Heart right ventricle (tissue), 16 donors: ENCODE results near the gene FAF1. TPM values are rescaled to one million over a fixed set of nuclear protein-coding genes. Genes with fewer than 3 reads are reported as not detected.
"Not testable (repeated sequence)": the region's sequence is repeated elsewhere in the genome, so short reads cannot be mapped to it uniquely, and the experiment has no call there.

Experiments used
- ATAC-seq, 8 donors: fragments of 200-7000 bp; cut with Tn5 transposase; one replicate each; pipeline ENCODE4 v1.9.1; 2020; ENCODE audit warnings: mild to moderate bottlenecking in 8 of 8, moderate library complexity in 8 of 8, moderate number of reproducible peaks in 1 of 8
- DNase-seq, 2 donors: peaks; one replicate each; pipeline ENCODE4 v3.0.0-alpha.2; 2020
- H3K27ac ChIP-seq, 10 donors: fragments of 200-600 bp; sonication (generic) in 2 of 10; one replicate each; pipeline versions ENCODE4 v1.5.0 to v1.8.0; 2020 to 2022; ENCODE audit warnings: mild to moderate bottlenecking in 3 of 10
- H3K27me3 ChIP-seq, 7 donors: fragments of 200-600 bp; one replicate each; pipeline ENCODE4 v1.8.0; 2021 to 2022; ENCODE audit warnings: mild to moderate bottlenecking in 2 of 7
- H3K36me3 ChIP-seq, 9 donors: fragments of 200-600 bp; sonication (generic) in 1 of 9; one replicate each; pipeline versions ENCODE4 v1.5.0 to v1.8.0; 2020 to 2022; ENCODE audit warnings: mild to moderate bottlenecking in 2 of 9
- H3K4me1 ChIP-seq, 9 donors: fragments of 200-600 bp; sonication (generic) in 1 of 9; one replicate each; pipeline versions ENCODE4 v1.5.0 to v1.8.0; 2020 to 2022; ENCODE audit warnings: mild to moderate bottlenecking in 4 of 9
- H3K4me3 ChIP-seq, 10 donors: fragments of 200-600 bp; sonication (generic) in 2 of 10; one replicate each; pipeline versions ENCODE4 v1.5.0 to v1.8.0; 2020 to 2022; ENCODE audit warnings: mild to moderate bottlenecking in 7 of 10, moderate library complexity in 2 of 10
- H3K9me3 ChIP-seq, 11 donors: fragments of 200-600 bp in 10 of 11; sonication (generic) in 2 of 11; one replicate each; pipeline versions ENCODE4 v1.5.0 to v1.8.0; 2013 to 2022; ENCODE audit warnings: mild to moderate bottlenecking in 2 of 11, control low read depth in 1 of 11, moderate library complexity in 1 of 11
- CTCF ChIP-seq, 9 donors: fragments of 200-600 bp; sonication (generic) in 2 of 9; IDR thresholded peaks; one replicate each; pipeline versions ENCODE4 v1.5.0 to v1.8.0; 2021 to 2022; ENCODE audit warnings: antibody characterized with exemption in 9 of 9, mild to moderate bottlenecking in 5 of 9, moderate library complexity in 1 of 9
- WGBS, 2 donors: extraction: QIAGEN DNeasy Blood & Tissue Kit; methylation state at CpG; one replicate each; pipeline ENCODE4 v1.1.7; 2013; ENCODE audit warnings: inconsistent platforms in 1 of 2; 5-methylcytosine and 5-hydroxymethylcytosine counted together
- intact Hi-C, 10 donors: fragments of 100-400 bp; cut with DNase I; formaldehyde crosslinking; loops; one replicate each; pipeline versions ENCODE4 v1.11.1 to v1.14.2; 2022
- polyA plus RNA-seq, 2 donors: library from polyadenylated mRNA; stranded (reverse); fragments of 200-250 nt; gene quantifications; one replicate each; pipeline ENCODE4 v1.2.3, GENCODE V29; 2013
- total RNA-seq, 10 donors: library from RNA; stranded (reverse); fragmentation: NEBNext Ultra II Directional in 3 of 10; extraction: Animal tissue kit (Norgen Biotek cat#: 25700) in 3 of 10; gene quantifications; one replicate each; pipeline versions ENCODE4 v1.2.1 to v1.2.4, GENCODE V29; 2021 to 2023
- donor health status: Arrhythmogenic right ventricular cardiomyopathy.
- donor health status: ischemic (EF 13 %, LVEDD 7.1; RV severe dilation, severe dysfunction).
- donor health status: healthy with polysubstance abuse.
- donor health status: DM: no; HTN: yes; CAD: no.
- donor health status: DM: no; HTN: no; CAD: no.
- donor health status: ischemic (EF 25% LVEDD 6.9; RV normal size, moderate dysfunction).
- donor health status: ischemic (EF 25% LVEDD 5.7; RV mildly dilated, moderate dysfunction).
- donor health status: healthy.
- donor health status: DM: yes; HTN: yes; CAD: no.
- donor health status: Ischemic cardiomyopathy.
- donor health status: ischemic (EF 35%, LVEDD 5.7; RV mildly dilated, moderate dysfunction).
- donor health status: nonischemic (EF 11% LVEDD 7.7; RV severe dilation, severe dysfunction).
- donor health status: DM: yes; HTN: yes; CAD: no.
- donor health status: PGD.
- donor health status: ischemic (EF 29% LVEDD 5.4; RV normal size, mild dysfunction).
- donor health status: nonischemic (EF 23%, LVEDD 6.1; RV moderate dilation, normal function).

FAF1 gene
- total and polyA plus RNA-seq, 12 donors: 30.9 to 102 (median 88.9) TPM

GRCh38 chr1:50942334-50942733 lies 17.7 kb downstream of the FAF1 start:
- Histone ChIP-seq H3K27ac (no peak overlapping the region), H3K27me3 (no peaks in the 10 kb centered on the region), H3K9me3 (no peaks in the 10 kb centered on the region), H3K36me3 (no peaks in the 10 kb centered on the region), H3K4me3 (no peak overlapping the region), H3K4me1 (peaks cover 0 to 27% (median 8%) of the 10 kb centered on the region in 9 donors)
- ATAC-seq (no peak), DNase-seq (no peak)
- intact Hi-C loops: no loop called here
- 93 to 97% methylated on average over 1 of the region's 1 CpG for WGBS, 2 donors
- TF ChIP-seq CTCF (IDR thresholded peaks at IDR 0.05): no peak

GRCh38 chr1:50940291-50940690 lies 19.8 kb downstream of the FAF1 start:
- TF ChIP-seq CTCF (IDR thresholded peaks at IDR 0.05): no peak
- H3K27ac ChIP-seq: no peak overlapping the region
- no peaks in the 10 kb centered on the region for H3K9me3 ChIP-seq
- intact Hi-C loops: no loop called here
- no peaks in the 10 kb centered on the region for H3K36me3 ChIP-seq
- no peak overlapping the region for H3K4me3 ChIP-seq
- DNase-seq (no peak), ATAC-seq (no peak)
- 85 to 89% methylated on average over 3 of the region's 3 CpGs for WGBS, 2 donors
- peaks cover 0 to 24% (median 4%) of the 10 kb centered on the region in 9 donors for H3K4me1 ChIP-seq
- H3K27me3 ChIP-seq: no peaks in the 10 kb centered on the region

GRCh38 chr1:50936321-50936720 lies 23.7 kb downstream of the FAF1 start:
- WGBS, 2 donors: 85 to 88% methylated on average over 2 of the region's 2 CpGs
- Histone ChIP-seq H3K27ac (no peak overlapping the region), H3K4me1 (peaks cover 0 to 11% (median 0%) of the 10 kb centered on the region in 9 donors), H3K36me3 (no peaks in the 10 kb centered on the region), H3K9me3 (no peaks in the 10 kb centered on the region), H3K27me3 (no peaks in the 10 kb centered on the region), H3K4me3 (no peak overlapping the region)
- ATAC-seq (no peak), DNase-seq (no peak)
- TF ChIP-seq CTCF (IDR thresholded peaks at IDR 0.05): no peak
- intact Hi-C loops: loop anchor here in 3 of 10 donors (10.0 kb wide), 2 partner anchors 58 to 108 kb away; no protein-coding TSS in a partner anchor

GRCh38 chr1:50935276-50935675 lies 24.8 kb downstream of the FAF1 start:
- intact Hi-C loops: loop anchor here in 3 of 10 donors (10.0 kb wide), 2 partner anchors 60 to 110 kb away; no protein-coding TSS in a partner anchor
- DNase-seq, H3K27me3 ChIP-seq, H3K9me3 ChIP-seq, H3K36me3 ChIP-seq, H3K4me3 ChIP-seq, H3K27ac ChIP-seq, ATAC-seq: not testable (repeated sequence)
- H3K4me1 ChIP-seq: peaks cover 0 to 13% (median 1%) of the 10 kb centered on the region in 9 donors
- 95 to 98% methylated on average over 2 of the region's 2 CpGs for WGBS, 2 donors

- intact Hi-C loops: loop anchor here in 4 of 10 donors (5.0 to 10.0 kb wide), 3 partner anchors 60 to 110 kb away; no protein-coding TSS in a partner anchor
- Histone ChIP-seq H3K4me3 (no peak overlapping the region), H3K27ac (no peak overlapping the region), H3K9me3 (no peaks in the 10 kb centered on the region), H3K4me1 (peaks cover 0 to 18% (median 5%) of the 10 kb centered on the region in 9 donors), H3K27me3 (no peaks in the 10 kb centered on the region), H3K36me3 (no peaks in the 10 kb centered on the region)
- TF ChIP-seq CTCF (IDR thresholded peaks at IDR 0.05): no peak
- ATAC-seq: no peak
- no peak for DNase-seq
Observed at GRCh38 chr1:50934838-50935237, 25.2 kb downstream of the FAF1 start.

- not testable (repeated sequence) for H3K36me3 ChIP-seq, H3K27me3 ChIP-seq, H3K9me3 ChIP-seq, H3K4me3 ChIP-seq, DNase-seq, H3K27ac ChIP-seq, ATAC-seq
- H3K4me1 ChIP-seq: peaks cover 0 to 26% (median 9%) of the 10 kb centered on the region in 9 donors
- intact Hi-C loops: loop anchor here in 4 of 10 donors (5.0 to 10.0 kb wide), 3 partner anchors 61 to 111 kb away; no protein-coding TSS in a partner anchor
- WGBS, 2 donors: 72 to 82% methylated on average over 3 of the region's 3 CpGs
Observed at GRCh38 chr1:50933770-50934169, 26.3 kb downstream of the FAF1 start.

GRCh38 chr1:50932043-50932442 lies 28.0 kb downstream of the FAF1 start:
- not testable (repeated sequence) for H3K4me3 ChIP-seq, ATAC-seq, H3K27ac ChIP-seq, H3K36me3 ChIP-seq, H3K27me3 ChIP-seq, DNase-seq, H3K9me3 ChIP-seq
- peaks cover 0 to 26% (median 9%) of the 10 kb centered on the region in 9 donors for H3K4me1 ChIP-seq
- intact Hi-C loops: loop anchor here in 4 of 10 donors (5.0 to 10.0 kb wide), 3 partner anchors 63 to 113 kb away; no protein-coding TSS in a partner anchor
- WGBS, 2 donors: 98 to 99% methylated on average over 4 of the region's 4 CpGs
